ENCODE data around the gene UBAP1L.
"Not testable (repeated sequence)": the region's sequence is repeated elsewhere in the genome, so short reads cannot be mapped to it uniquely, and the experiment has no call there.

UBAP1L gene

GRCh38 chr15:65084500-65085206, 30.3 kb downstream of the UBAP1L start:
- no peak for DNase-seq (ENCODE audit: low read depth, low spot score)

- DNase-seq (ENCODE audit: low read depth, low spot score), result peak; percentile 71
These were observed 31.7 kb downstream of the UBAP1L start for GRCh38 chr15:65083262-65083701.

GRCh38 chr15:65082303-65082953, 32.6 kb downstream of the UBAP1L start:
- no peak for DNase-seq (ENCODE audit: low read depth, low spot score)

- DNase-seq (ENCODE audit: low read depth, low spot score), result no peak
These were observed 33.2 kb downstream of the UBAP1L start for GRCh38 chr15:65081758-65082157.

- DNase-seq (ENCODE audit: low read depth, low spot score), result no peak
These were observed 33.7 kb downstream of the UBAP1L start for GRCh38 chr15:65081270-65081669.

GRCh38 chr15:65079580-65079979, 35.4 kb downstream of the UBAP1L start:
- DNase-seq (ENCODE audit: low read depth, low spot score), result no peak

- DNase-seq (ENCODE audit: low read depth, low spot score), result peak; percentile 67
These were observed 37.0 kb downstream of the UBAP1L start for GRCh38 chr15:65077981-65078352.

GRCh38 chr15:65077291-65077980, 37.6 kb downstream of the UBAP1L start:
- no peak for DNase-seq (ENCODE audit: low read depth, low spot score)

GRCh38 chr15:65076486-65077290, 38.3 kb downstream of the UBAP1L start, which contains the start of gene KBTBD13:
Gene KBTBD13, plus strand, starts transcription at chr15:65076746. Its CDS starts 70 bp downstream, at chr15:65076816.
- DNase-seq (ENCODE audit: low read depth, low spot score), result no peak

GRCh38 chr15:65075607-65076395, 39.2 kb downstream of the UBAP1L start:
- not testable (repeated sequence) for DNase-seq (ENCODE audit: low read depth, low spot score)

- not testable (repeated sequence) for DNase-seq (ENCODE audit: low read depth, low spot score)
These were observed 40.1 kb downstream of the UBAP1L start for GRCh38 chr15:65074946-65075345.

- no peak for DNase-seq (ENCODE audit: low read depth, low spot score)
These were observed 42.4 kb downstream of the UBAP1L start for GRCh38 chr15:65072617-65073016.

GRCh38 chr15:65072027-65072426, 43.0 kb downstream of the UBAP1L start:
- DNase-seq (ENCODE audit: low read depth, low spot score), result no peak

- no peak for DNase-seq (ENCODE audit: low read depth, low spot score)
These were observed 43.6 kb downstream of the UBAP1L start for GRCh38 chr15:65071381-65071811.

GRCh38 chr15:65069779-65070546, 45.0 kb downstream of the UBAP1L start:
- no peak for DNase-seq (ENCODE audit: low read depth, low spot score)

- DNase-seq (ENCODE audit: low read depth, low spot score), result peak; percentile 45
These were observed 45.8 kb downstream of the UBAP1L start for GRCh38 chr15:65069179-65069578.

- DNase-seq (ENCODE audit: low read depth, low spot score), result no peak
These were observed 46.6 kb downstream of the UBAP1L start for GRCh38 chr15:65068403-65068788.

GRCh38 chr15:65067645-65068402, 47.2 kb downstream of the UBAP1L start, which contains the start of gene RASL12:
Gene RASL12, minus strand, starts transcription at chr15:65067991. Its CDS starts 156 bp downstream, at chr15:65067835.
- DNase-seq (ENCODE audit: low read depth, low spot score), result no peak

- no peak for DNase-seq (ENCODE audit: low read depth, low spot score)
These were observed 47.7 kb downstream of the UBAP1L start for GRCh38 chr15:65067317-65067644.

All from astrocyte of the hippocampus (primary cell).